GM12864 (cell line): ENCODE results near the gene INPP5E.
"Not testable (repeated sequence)": the region's sequence is repeated elsewhere in the genome, so short reads cannot be mapped to it uniquely, and the experiment has no call there.

Experiments
- DNase-seq: peaks from one replicate; pipeline ENCODE4 v3.0.0-alpha.2; 2011; ENCODE audit warnings: low read depth
- H3K4me3 ChIP-seq: 2 replicates; pipeline ENCODE4 v1.5.1; 2011; ENCODE audit warnings: mild to moderate bottlenecking, low read depth, low read length, control low read depth
- CTCF ChIP-seq: IDR thresholded peaks from 2 replicates; pipeline ENCODE4 v1.5.1; 2011; ENCODE audit warnings: low read depth, mild to moderate bottlenecking, moderate library complexity, low read length, control low read depth, inconsistent platforms; ENCODE audit errors: missing control alignments

The INPP5E gene

GRCh38 chr9:136409557-136410455 lies 29.8 kb downstream of the INPP5E start:
- peak overlapping the region; percentile 100 for H3K4me3 ChIP-seq
- no peak for DNase-seq
- no peak for TF ChIP-seq CTCF

DNA sequence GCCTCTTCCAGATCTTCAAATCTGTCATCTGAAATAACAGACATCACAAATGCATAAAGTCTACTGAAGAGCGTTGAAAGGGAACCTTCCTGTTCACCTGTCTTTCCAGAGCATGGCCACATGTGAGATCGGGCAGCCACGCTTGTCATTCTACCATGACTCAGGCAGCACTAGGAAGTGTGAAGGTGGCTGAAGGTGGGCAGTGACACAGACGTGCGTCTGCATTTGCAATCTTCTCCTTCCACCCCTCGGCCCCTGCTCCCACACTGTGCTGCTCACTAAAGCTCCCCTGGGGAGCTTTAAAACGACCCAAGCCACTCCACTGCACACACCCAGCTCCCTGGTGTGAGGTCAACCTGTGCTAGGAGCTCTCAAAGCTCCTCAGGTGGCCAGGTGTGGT lies 31.7 kb downstream of the INPP5E start:
- TF ChIP-seq CTCF, result no peak
- DNase-seq, result no peak
- no peak overlapping the region for H3K4me3 ChIP-seq

DNA sequence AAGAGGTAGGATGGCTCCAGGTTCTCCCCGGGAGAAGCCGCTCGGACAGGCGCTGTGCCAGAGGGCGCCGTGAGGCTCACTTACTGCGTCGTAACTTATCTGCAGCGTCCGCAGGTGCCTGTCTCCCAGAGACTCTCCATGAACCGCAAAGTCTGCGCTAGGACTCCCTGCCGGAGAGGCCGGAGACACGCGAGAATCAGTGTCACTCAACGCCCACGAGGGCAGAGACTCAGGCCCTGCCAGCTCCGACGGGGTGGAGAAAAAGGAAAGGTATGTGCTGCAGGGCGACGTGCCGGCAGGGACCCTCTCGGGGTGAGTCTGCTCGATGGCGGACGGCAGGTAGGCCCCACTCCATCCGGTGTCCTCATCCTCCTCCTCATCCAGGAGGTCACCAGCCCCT lies 32.6 kb downstream of the INPP5E start:
- DNase-seq, H3K4me3 ChIP-seq: not testable (repeated sequence)

GRCh38 chr9:136405904-136406303 lies 33.7 kb downstream of the INPP5E start:
- DNase-seq, result not testable (repeated sequence)

DNA sequence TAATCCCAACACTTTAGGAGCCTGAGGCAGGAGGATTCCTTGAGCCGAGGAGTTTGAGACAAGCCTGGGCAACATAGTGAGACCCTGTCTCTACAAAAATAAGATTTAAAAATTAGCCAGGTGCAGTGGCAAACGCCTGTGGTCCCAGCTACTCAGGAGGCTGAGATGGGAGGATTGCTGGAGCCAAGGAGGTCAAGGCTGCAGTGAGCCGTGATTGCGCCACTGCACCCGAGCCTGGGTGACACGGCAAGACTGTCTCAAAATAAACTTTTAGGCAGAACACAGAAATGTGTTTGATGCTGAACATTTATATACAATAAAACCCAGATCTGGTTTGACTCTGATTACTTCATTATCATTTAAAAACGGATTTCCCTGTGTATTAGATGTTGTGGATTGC lies 34.2 kb downstream of the INPP5E start:
- DNase-seq, result no peak
- no peak for TF ChIP-seq CTCF

More at GRCh38 chr9:136405904-136406303, 33.7 kb downstream of the INPP5E start:
- not testable (repeated sequence) for H3K4me3 ChIP-seq

DNA sequence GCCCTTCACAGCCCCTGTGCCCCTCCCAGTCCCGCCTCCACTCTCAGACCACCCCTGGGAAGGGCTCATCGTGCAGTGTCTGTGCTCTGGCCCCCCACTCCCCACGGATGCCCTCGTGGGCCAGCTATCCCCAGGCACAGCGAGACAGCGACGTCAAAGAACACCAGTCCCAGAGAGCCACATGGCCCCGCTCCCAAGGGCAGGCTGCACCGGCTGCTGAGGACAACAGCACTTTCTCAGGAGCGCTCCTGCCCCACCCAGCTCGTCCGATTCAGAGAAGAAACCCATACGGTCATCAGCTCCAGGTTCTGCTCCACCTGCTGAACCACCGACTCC lies 34.9 kb downstream of the INPP5E start:
- TF ChIP-seq CTCF, result no peak
- no peak for DNase-seq
- H3K4me3 ChIP-seq, result peak overlapping the region; percentile 12; the same call in 1 of the 2 replicates

More for the DNA sequence above, 34.2 kb downstream of the INPP5E start:
- H3K4me3 ChIP-seq, result no peak overlapping the region

DNA sequence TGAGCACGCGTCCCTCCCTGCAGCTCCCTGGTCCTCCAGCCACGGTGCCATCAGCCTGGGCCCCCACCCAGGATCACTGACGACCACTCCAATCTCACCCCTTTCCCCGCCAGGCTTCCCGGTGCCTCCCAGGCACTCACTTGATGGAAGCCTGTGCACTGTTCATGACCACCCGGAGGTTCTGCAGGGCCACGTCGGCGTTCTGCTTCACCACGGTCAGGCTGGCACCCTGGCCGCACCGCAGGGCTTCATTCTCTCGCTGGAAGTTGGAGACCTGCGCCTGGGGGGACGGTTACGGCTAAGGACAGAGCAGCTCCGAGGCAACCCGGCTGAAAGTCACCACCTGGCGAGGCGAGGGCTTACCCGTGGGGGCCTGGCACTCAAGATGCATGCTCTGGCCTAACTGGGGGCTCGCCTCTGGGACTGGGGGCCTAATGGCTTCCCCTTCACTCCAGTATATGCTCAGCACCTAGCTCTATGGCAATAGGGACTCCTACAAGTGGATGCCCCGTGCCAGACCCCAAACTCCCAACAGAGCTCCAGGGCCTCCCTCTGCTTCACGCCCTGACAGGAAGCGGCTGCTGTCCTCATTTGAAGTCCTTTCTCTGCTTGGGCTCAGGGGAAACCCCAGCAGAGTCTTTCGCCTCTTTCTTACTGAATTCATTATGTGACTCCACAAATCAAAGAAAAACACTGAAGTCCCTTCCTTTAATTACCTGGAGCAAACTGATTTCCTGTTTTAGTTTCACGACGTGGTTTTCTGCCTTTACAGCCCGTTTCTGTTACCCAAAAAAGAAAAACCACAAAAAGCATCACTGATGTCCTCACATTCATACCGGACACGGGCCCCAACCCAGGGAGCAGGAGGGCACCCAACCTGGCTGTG lies 35.5 kb downstream of the INPP5E start:
- peak overlapping the region; percentile 13 for H3K4me3 ChIP-seq
- no peak for DNase-seq
- TF ChIP-seq CTCF, result no peak
